DND-41 (cell line): ENCODE data around the gene OR2G2.

Experiments used
- ATAC-seq: fragments of 200-7000 bp; cut with Tn5 transposase; 3 replicates; pipeline ENCODE4 v1.9.1; 2021; ENCODE audit warnings: low read depth; ENCODE audit not compliant: insufficient read depth
- DNase-seq: peaks from one replicate; pipeline ENCODE4 v3.0.0-alpha.2; 2020
- H2AFZ ChIP-seq: 2 replicates; pipeline ENCODE4 v1.6.0; 2012; ENCODE audit warnings: low read depth, low read length
- H3K27ac ChIP-seq: 2 replicates; pipeline ENCODE4 v1.5.1; 2012; ENCODE audit warnings: low read length, inconsistent platforms
- H3K27me3 ChIP-seq: fragments of 200-600 bp; sonication (generic); 2 replicates; pipeline ENCODE4 v1.6.0; 2012; ENCODE audit warnings: low read length, mild to moderate bottlenecking, inconsistent platforms; ENCODE audit not compliant: insufficient read depth, poor library complexity
- H3K36me3 ChIP-seq: 2 replicates; pipeline ENCODE4 v1.5.1; 2012; ENCODE audit warnings: low read length, inconsistent platforms; ENCODE audit not compliant: insufficient read depth
- H3K4me1 ChIP-seq: 2 replicates; pipeline ENCODE4 v1.5.1; 2012; ENCODE audit warnings: mild to moderate bottlenecking, low read length; ENCODE audit not compliant: insufficient read depth
- H3K4me2 ChIP-seq: 2 replicates; pipeline ENCODE4 v1.6.0; 2012; ENCODE audit warnings: mild to moderate bottlenecking, moderate library complexity, low read length, inconsistent platforms; ENCODE audit not compliant: insufficient read depth
- H3K4me3 ChIP-seq, 2 experiments: fragments of 200-600 bp in 1 of 2; shearing (Covaris generic) in 1 of 2; 2 replicates each; pipeline ENCODE4 v1.5.1; 2012 to 2016; ENCODE audit warnings: inconsistent platforms in 2 of 2, low read length in 2 of 2, mild to moderate bottlenecking in 2 of 2, low read depth in 1 of 2, moderate library complexity in 1 of 2
- H3K79me2 ChIP-seq: 2 replicates; pipeline ENCODE4 v1.6.0; 2012; ENCODE audit warnings: low read length, inconsistent platforms; ENCODE audit not compliant: insufficient read depth
- H3K9ac ChIP-seq: 2 replicates; pipeline ENCODE4 v1.6.0; 2012; ENCODE audit warnings: low read depth, mild to moderate bottlenecking, inconsistent platforms, low read length, moderate library complexity
- H3K9me3 ChIP-seq: 2 replicates; pipeline ENCODE4 v1.5.1; 2012; ENCODE audit warnings: low read length, moderate library complexity, mild to moderate bottlenecking, inconsistent platforms; ENCODE audit not compliant: insufficient read depth, severe bottlenecking
- H4K20me1 ChIP-seq: 2 replicates; pipeline ENCODE4 v1.6.0; 2012; ENCODE audit warnings: low read length; ENCODE audit not compliant: insufficient read depth
- CTCF ChIP-seq: IDR thresholded peaks from 2 replicates; pipeline ENCODE4 v1.5.1; 2012; ENCODE audit warnings: borderline replicate concordance, low read length, moderate library complexity, mild to moderate bottlenecking; ENCODE audit not compliant: poor library complexity, severe bottlenecking; ENCODE audit errors: extremely low read depth
- EZH2 ChIP-seq: IDR thresholded peaks from 3 replicates; pipeline ENCODE4 v1.6.1; 2012; ENCODE audit warnings: borderline replicate concordance, low read depth, mild to moderate bottlenecking, moderate library complexity, low read length, inconsistent platforms; ENCODE audit not compliant: severe bottlenecking

Gene OR2G2

DNA sequence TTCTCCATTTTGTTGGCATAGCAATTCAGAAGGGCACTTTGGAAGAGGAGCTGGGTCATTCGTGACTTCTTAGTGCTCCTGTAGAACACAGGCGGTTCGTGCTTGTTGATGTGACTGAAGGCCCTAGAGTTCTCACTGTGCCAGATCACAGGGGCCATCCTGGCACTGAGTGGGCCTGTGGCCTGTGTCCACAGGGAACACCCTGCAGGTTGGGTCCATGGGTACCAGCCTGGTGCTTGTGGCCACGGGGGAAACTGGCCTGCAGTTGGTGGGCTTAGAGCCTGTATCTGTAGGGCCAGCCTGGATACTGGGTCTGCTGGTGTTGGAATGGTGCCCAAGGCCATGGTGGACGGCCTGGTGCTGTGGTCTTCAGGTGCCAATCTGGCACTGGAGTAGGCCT lies 26.5 kb downstream of the OR2G2 start:
- H3K4me3 ChIP-seq, result no peak overlapping the region

DNA sequence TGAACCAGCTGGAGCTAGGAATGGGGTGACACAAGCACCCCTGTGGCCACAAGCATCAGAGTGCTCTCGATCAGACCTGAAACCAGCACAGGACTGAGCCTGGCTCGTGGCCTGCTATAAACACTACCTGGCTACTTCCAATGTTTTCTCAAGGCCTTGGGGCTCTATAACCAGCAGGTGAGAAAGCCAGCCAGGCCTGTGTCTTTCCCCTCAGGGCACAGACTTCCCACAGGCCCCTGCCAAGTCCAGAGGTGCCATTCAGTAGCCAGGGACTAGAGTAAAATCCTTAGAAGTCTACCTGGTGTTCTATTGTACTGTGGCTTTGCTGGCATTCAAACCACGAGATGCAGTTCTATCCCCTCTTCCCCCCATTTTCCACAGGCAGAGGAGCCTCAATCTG lies 39.8 kb downstream of the OR2G2 start:
- Histone ChIP-seq H2AFZ (no peak overlapping the region), H3K27ac (no peak overlapping the region), H3K79me2 (no peaks in the 10 kb centered on the region), H3K9me3 (no peaks in the 10 kb centered on the region), H3K27me3 (no peaks in the 10 kb centered on the region), H3K36me3 (no peaks in the 10 kb centered on the region), H3K4me3 (no peak overlapping the region), H3K9ac (no peak overlapping the region), H3K4me1 (no peaks in the 10 kb centered on the region), H3K4me2 (no peak overlapping the region), H4K20me1 (no peaks in the 10 kb centered on the region)
- TF ChIP-seq CTCF (no peak), EZH2 (no peak)
- ATAC-seq, result no peak
- DNase-seq, result no peak

More for the DNA sequence above, 26.5 kb downstream of the OR2G2 start:
- H3K27ac ChIP-seq, result no peak overlapping the region
- no peak overlapping the region for H3K9ac ChIP-seq
- H3K79me2 ChIP-seq, result no peaks in the 10 kb centered on the region
- H3K36me3 ChIP-seq, result no peaks in the 10 kb centered on the region
- H4K20me1 ChIP-seq, result no peaks in the 10 kb centered on the region
- TF ChIP-seq CTCF (no peak), EZH2 (no peak)
- H2AFZ ChIP-seq, result no peak overlapping the region
- H3K4me2 ChIP-seq, result no peak overlapping the region
- ATAC-seq (no peak), DNase-seq (no peak)
- H3K9me3 ChIP-seq, result no peaks in the 10 kb centered on the region
- no peaks in the 10 kb centered on the region for H3K4me1 ChIP-seq
- no peaks in the 10 kb centered on the region for H3K27me3 ChIP-seq

DNA sequence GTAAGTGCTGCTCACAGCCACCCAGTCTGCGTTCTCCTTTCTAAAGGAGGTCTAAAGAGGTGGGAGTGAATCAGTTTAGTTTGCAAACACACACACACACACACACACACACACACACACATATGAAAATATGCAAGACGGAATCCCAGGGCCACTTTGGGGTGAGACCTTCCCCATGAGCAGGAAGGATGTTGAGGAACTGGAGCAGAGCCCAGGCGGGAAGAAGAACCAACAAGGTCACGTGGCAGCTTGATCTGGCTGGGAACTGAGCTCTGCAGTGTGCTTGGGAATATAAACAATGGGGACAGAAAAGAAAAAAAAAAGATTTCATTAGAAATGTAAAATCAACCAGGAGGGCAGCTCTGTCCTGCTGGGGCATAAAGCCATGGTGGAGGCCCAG lies 49.9 kb downstream of the OR2G2 start:
- ATAC-seq (no peak), DNase-seq (no peak)
- H3K27ac ChIP-seq, result no peak overlapping the region
- H3K9me3 ChIP-seq, result no peaks in the 10 kb centered on the region
- H3K79me2 ChIP-seq, result no peaks in the 10 kb centered on the region
- no peak overlapping the region for H3K4me2 ChIP-seq
- TF ChIP-seq CTCF, result no peak
- no peak for TF ChIP-seq EZH2
- no peak overlapping the region for H2AFZ ChIP-seq
- no peaks in the 10 kb centered on the region for H3K36me3 ChIP-seq
- no peak overlapping the region for H3K4me3 ChIP-seq
- no peaks in the 10 kb centered on the region for H3K27me3 ChIP-seq
- H4K20me1 ChIP-seq, result no peaks in the 10 kb centered on the region
- H3K9ac ChIP-seq, result no peak overlapping the region
- no peaks in the 10 kb centered on the region for H3K4me1 ChIP-seq

- no peak overlapping the region for H3K27ac ChIP-seq
- DNase-seq (no peak), ATAC-seq (no peak)
- H3K79me2 ChIP-seq, result no peaks in the 10 kb centered on the region
- H3K9me3 ChIP-seq, result no peaks in the 10 kb centered on the region
- no peak for TF ChIP-seq CTCF
- TF ChIP-seq EZH2, result no peak
- H3K4me3 ChIP-seq, result no peak overlapping the region
- no peaks in the 10 kb centered on the region for H3K27me3 ChIP-seq
- no peak overlapping the region for H3K9ac ChIP-seq
- no peak overlapping the region for H2AFZ ChIP-seq
- no peaks in the 10 kb centered on the region for H3K4me1 ChIP-seq
- no peaks in the 10 kb centered on the region for H3K36me3 ChIP-seq
- no peaks in the 10 kb centered on the region for H4K20me1 ChIP-seq
- H3K4me2 ChIP-seq, result no peak overlapping the region
Measured at GRCh38 chr1:247638781-247639180, 50.6 kb downstream of the OR2G2 start.
